ENCODE measurements around the gene MLKL. TPM values are rescaled to one million over a fixed set of nuclear protein-coding genes. Genes with fewer than 3 reads are reported as not detected.

MLKL gene
- total and polyA plus RNA-seq, 2 donors (not counting 3 experiments of a cell fraction or from before 2014, with no cell fraction given) = 8.1 to 26.5 TPM

DNA sequence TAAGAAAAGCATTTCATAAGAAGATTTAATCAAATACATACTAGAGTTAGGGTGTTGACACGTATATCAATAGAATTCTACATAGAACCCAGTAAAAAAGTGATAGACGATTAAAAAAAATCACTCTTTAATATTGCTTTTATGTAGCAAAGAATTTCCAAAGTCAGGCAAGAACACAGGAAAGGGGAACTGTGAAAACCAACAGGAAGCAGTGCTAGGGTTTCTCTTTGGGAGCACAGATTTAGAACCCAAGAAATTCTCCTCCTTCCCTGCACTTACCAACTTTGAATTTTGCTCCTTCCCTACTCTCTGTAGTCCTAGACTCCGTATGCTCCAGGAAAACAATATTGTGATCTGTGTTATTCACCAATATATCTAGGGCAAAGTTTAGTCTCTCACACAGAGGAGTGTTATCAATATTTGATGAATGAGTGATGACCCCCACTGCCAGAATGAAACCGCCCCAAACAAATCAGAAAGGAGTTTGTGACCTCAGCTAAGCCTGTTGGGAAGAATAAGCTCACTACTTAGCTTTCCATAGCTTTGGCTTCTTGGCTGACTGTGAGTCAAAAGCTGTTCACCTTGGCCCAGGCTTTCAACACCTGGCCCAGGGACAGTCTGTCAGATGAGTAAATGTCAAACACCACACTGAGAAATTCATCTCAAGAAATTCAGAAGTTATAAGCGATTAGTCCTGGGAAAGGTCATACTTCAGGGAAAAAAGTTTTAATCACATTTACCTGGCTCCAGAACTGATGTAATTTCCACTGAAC is 42.6 kb downstream of the MLKL start:
- TF ChIP-seq, protein P1, sequence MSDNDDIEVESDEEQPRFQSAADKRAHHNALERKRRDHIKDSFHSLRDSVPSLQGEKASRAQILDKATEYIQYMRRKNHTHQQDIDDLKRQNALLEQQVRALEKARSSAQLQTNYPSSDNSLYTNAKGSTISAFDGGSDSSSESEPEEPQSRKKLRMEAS (IDR thresholded peaks at IDR 0.05; ENCODE audit: insufficient read depth, insufficient read length) = no peak
- TF ChIP-seq MYC (IDR thresholded peaks at IDR 0.05; ENCODE audit: low read depth, low read length) = no peak
- no peak for TF ChIP-seq POLR2AphosphoS5 (IDR thresholded peaks at IDR 0.05; ENCODE audit: insufficient read depth, low read depth, low read length)
- TF ChIP-seq POLR2A (IDR thresholded peaks at IDR 0.05; ENCODE audit: low read depth, low read length) = no peak
- no peak for TF ChIP-seq GATA2 (IDR thresholded peaks at IDR 0.05; ENCODE audit: insufficient read depth, insufficient read length, low read depth, low read length)
- no peak for TF ChIP-seq EZH2 (IDR thresholded peaks at IDR 0.05; ENCODE audit: borderline replicate concordance, low read depth, low read length, severe bottlenecking)
- no peak for TF ChIP-seq JUN (IDR thresholded peaks at IDR 0.05; ENCODE audit: borderline replicate concordance, insufficient read depth, insufficient read length, low read depth)
- TF ChIP-seq CTCF (IDR thresholded peaks at IDR 0.05; ENCODE audit: extremely low read depth in 1 of 2, insufficient read depth in 1 of 2, low read depth in 1 of 2, low read length in 2 of 2) = no peak
- no peak for TF ChIP-seq FOS (IDR thresholded peaks at IDR 0.05; ENCODE audit: borderline replicate concordance, insufficient read depth, low read length)
- DNase-seq (ENCODE audit: low read depth, low spot score) (no peak), FAIRE-seq (peak; percentile 24)
- Histone ChIP-seq H2AFZ (ENCODE audit: low read depth, low read length) (no peak overlapping the region), H3K27me3 (ENCODE audit: control insufficient read depth in 2 of 2, insufficient read depth in 2 of 2, low read length in 2 of 2) (no peaks in the 10 kb centered on the region), H3K79me2 (ENCODE audit: control insufficient read depth, insufficient read depth, low read length) (peaks cover 95% of the 10 kb centered on the region), H3K9me1 (replicated peaks; ENCODE audit: control insufficient read depth, extremely low read depth, insufficient read depth, low read length) (no peaks in the 10 kb centered on the region), H3K36me3 (ENCODE audit: control insufficient read depth in 2 of 2, extremely low read depth in 1 of 2, insufficient read depth in 2 of 2, low read length in 2 of 2) (peaks cover 8 to 22% of the 10 kb centered on the region in 2 experiments), H3K4me3 (replicated peaks in 1 of 3; ENCODE audit: insufficient read depth in 1 of 3, low read depth in 1 of 3, low read length in 3 of 3) (no peak overlapping the region), H3K27ac (ENCODE audit: insufficient read depth, low read depth, low read length) (no peak overlapping the region), H3K9ac (replicated peaks; ENCODE audit: extremely low read depth, insufficient read depth, low read length) (no peak overlapping the region), H3K4me1 (ENCODE audit: control insufficient read depth, extremely low read depth, insufficient read depth, low read length) (peaks cover under 1% of the 10 kb centered on the region), H4K20me1 (replicated peaks; ENCODE audit: control insufficient read depth, extremely low read depth, insufficient read depth, low read length) (peaks cover 8% of the 10 kb centered on the region), H3K9me3 (replicated peaks; ENCODE audit: control insufficient read depth, insufficient read depth, low read length) (no peaks in the 10 kb centered on the region), H3K4me2 (ENCODE audit: insufficient read depth, low read length) (no peak overlapping the region)
- ChIA-PET POLR2A (no interaction called here), CTCF (interaction anchor here (1.0 kb wide), 1 partner anchor 204 kb away, joined by 3 read pairs; no protein-coding TSS in a partner anchor)
- dilution Hi-C loops (cut with MboI; ENCODE audit: extremely low pct_ligation_motif_present, low sequenced_read_pairs) (no loop called here), intact Hi-C loops (cut with micrococcal nuclease) (no loop called here)
- no TSS peak for BruUV-seq (replicated peaks)
